ENCODE measurements around the gene TRAM1L1. TPM values are rescaled to one million over a fixed set of nuclear protein-coding genes. Genes with fewer than 3 reads are reported as not detected.

Gene TRAM1L1
- total RNA-seq, result 0.43 TPM

DNA sequence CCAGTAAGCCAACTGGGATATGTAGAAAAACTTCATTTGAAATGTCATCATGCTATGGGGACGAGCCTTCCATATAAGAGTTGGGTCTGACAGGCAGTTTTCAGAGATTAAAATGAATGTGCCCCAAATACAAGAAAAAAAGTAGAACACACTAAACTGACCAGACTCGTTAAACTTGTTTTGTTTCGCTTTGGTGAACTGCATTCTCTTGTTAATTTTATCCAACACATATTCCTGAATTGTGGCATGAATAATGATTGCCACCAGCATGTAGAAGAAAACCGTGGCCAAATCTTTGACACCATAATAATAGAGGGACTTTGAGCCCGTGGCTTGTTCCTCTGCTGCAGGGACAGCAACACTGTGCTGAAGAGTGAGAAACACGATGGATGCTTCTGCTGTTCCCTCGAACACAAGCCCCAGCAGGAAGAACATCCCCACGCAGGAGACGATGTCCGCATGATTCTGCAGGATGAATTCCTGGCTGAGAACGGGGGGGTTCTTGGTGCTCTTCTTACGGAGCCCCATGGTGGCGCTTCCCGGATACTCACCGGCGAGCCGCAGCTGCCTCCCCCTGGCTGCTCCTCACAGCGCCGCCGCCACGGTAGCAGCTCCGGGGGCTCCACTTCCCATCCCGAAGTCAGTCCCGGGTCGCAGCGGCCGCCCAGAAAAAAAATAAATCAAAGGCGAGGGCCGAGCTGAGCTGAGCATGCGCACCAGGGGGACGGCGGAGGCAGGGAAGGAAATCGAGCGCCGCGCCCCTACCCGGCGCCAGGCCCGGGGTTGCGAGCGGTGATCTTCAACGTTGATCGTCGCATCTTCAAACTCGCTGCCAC, at the start of gene TRAM1L1:
Gene TRAM1L1, minus strand, starts transcription at position 711 of the 836 bp plus-strand sequence. Its CDS starts 183 bp downstream, at position 528.
- intact Hi-C loops (cut with DNase I), result no loop called here
- Histone ChIP-seq H3K4me3 (peak within 1 kb of the TSS; percentile 58 to 84), H3K27ac (peak within 1 kb of the TSS in 1 of 2 donors; percentile 19)

DNA sequence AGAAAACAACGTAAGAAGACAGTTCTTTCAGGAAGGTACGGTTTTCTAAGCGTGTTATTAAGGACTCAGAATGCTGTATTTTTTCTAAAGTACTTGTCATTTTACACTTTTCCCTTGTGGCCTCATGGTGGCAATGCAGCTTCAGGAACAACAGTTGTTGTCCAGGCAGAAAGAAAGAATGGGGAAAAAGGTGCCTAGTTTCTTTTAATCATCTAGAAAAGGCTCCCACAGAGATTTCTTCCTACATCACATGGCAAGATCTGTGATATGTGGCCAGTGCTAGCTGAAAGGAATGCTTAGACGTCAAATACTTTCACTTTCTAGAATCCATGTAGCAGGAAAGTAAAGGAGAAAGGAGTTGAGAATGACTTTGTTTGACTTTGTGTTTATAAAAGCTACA, 49.0 kb upstream of the TRAM1L1 start:
- H3K9me3 ChIP-seq, result no peaks in the 10 kb centered on the region
- H3K27ac ChIP-seq, result no peak overlapping the region
- peak in 1 of 3 experiments; percentile 18 for TF ChIP-seq CTCF (IDR thresholded peaks at IDR 0.05)
- H3K27me3 ChIP-seq, result no peaks in the 10 kb centered on the region
- no peaks in the 10 kb centered on the region for H3K36me3 ChIP-seq
- no peaks in the 10 kb centered on the region for H3K4me1 ChIP-seq
- intact Hi-C loops (cut with DNase I), result no loop called here
- DNase-seq (ENCODE audit: low spot score in 2 of 2), result no peak
- no peak overlapping the region for H3K4me3 ChIP-seq

More for the DNA sequence above, at the start of gene TRAM1L1:
- Histone ChIP-seq H3K36me3 (no peaks in the 10 kb centered on the region), H3K4me1 (no peaks in the 10 kb centered on the region), H3K27me3 (no peaks in the 10 kb centered on the region), H3K9me3 (no peaks in the 10 kb centered on the region)
- TF ChIP-seq CTCF (IDR thresholded peaks at IDR 0.05), result peak in 1 of 3 experiments; percentile 6
- peak in 1 of 2 donors; percentile 68 for DNase-seq (ENCODE audit: low spot score in 2 of 2)

DNA sequence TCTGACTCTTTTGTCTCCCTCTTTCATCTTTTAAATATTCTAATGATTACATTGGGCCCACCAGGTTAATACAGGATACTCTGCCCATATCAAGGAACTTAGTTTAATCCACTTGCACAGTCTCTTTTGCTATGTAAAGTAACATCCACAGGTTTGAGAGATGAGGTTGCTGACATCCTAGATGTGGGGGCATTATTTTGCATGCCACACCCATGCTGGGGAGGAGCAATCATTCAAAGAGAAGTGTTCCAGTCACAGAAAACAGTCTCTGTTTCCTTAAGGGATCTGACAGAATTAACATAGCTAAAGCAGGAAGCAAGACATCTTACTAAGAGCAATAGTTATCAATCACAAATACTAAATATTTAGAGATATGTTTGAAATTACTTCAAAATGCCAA, 11.5 kb upstream of the TRAM1L1 start:
- DNase-seq (ENCODE audit: low spot score in 2 of 2), result no peak
- intact Hi-C loops (cut with DNase I), result no loop called here
- no peak for TF ChIP-seq CTCF (IDR thresholded peaks at IDR 0.05)

DNA sequence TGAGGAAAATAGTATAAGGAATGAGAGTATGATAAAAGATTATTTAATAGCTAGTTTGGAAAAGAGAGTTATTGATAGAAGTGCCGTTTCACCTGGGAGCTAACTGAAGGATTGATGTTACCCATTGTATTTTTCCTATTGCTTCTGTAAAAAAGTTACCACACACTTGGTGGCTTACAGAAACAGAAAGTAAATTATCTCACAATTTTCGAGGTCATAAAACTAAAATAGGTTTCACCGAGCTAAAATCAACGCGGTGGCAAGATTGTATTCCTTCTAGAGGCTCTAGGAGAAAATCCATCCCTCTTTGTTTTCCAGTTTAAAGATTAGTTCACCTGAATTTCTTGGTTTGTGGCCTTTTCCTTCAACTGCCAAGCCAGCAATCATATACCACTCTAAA, 11.1 kb upstream of the TRAM1L1 start:
- Histone ChIP-seq H3K4me3 (no peak overlapping the region), H3K27ac (no peak overlapping the region), H3K36me3 (no peaks in the 10 kb centered on the region), H3K9me3 (no peaks in the 10 kb centered on the region), H3K4me1 (no peaks in the 10 kb centered on the region), H3K27me3 (no peaks in the 10 kb centered on the region)
- intact Hi-C loops (cut with DNase I), result no loop called here
- no peak for DNase-seq (ENCODE audit: low spot score in 2 of 2)
- TF ChIP-seq CTCF (IDR thresholded peaks at IDR 0.05), result no peak

More for the DNA sequence above, 11.5 kb upstream of the TRAM1L1 start:
- no peak overlapping the region for H3K27ac ChIP-seq
- no peaks in the 10 kb centered on the region for H3K27me3 ChIP-seq
- H3K9me3 ChIP-seq, result no peaks in the 10 kb centered on the region
- no peak overlapping the region for H3K4me3 ChIP-seq
- no peaks in the 10 kb centered on the region for H3K4me1 ChIP-seq
- no peaks in the 10 kb centered on the region for H3K36me3 ChIP-seq

- intact Hi-C loops (cut with DNase I), result no loop called here
- no peaks in the 10 kb centered on the region for H3K4me1 ChIP-seq
- no peaks in the 10 kb centered on the region for H3K36me3 ChIP-seq
- TF ChIP-seq CTCF (IDR thresholded peaks at IDR 0.05), result no peak
- no peak for DNase-seq (ENCODE audit: low spot score in 2 of 2)
- no peaks in the 10 kb centered on the region for H3K27me3 ChIP-seq
- no peak overlapping the region for H3K27ac ChIP-seq
- H3K4me3 ChIP-seq, result no peak overlapping the region
- H3K9me3 ChIP-seq, result no peaks in the 10 kb centered on the region
Measured at GRCh38 chr4:117093571-117093970, 8.2 kb upstream of the TRAM1L1 start.

All from ascending aorta (tissue), 2 donors.